H1 (cell line): ENCODE data around the gene OTX2. TPM values are rescaled to one million over a fixed set of nuclear protein-coding genes. Genes with fewer than 3 reads are reported as not detected.

ENCODE experiments used
- CTCF ChIA-PET: fragments of 300-600 bp; sonication (Branson Sonifier 250); formaldehyde crosslinking; loops from one replicate; lab custom pipeline; 2021; ENCODE audit not compliant: partially characterized antibody; lab: Charles Lee
- POLR2A ChIA-PET: fragments of 300-600 bp; sonication (Branson Sonifier 250); formaldehyde crosslinking; loops from one replicate; lab custom pipeline; 2021; ENCODE audit warnings: inconsistent platforms; ENCODE audit not compliant: partially characterized antibody; lab: Charles Lee
- DNase-seq, 2 experiments: peaks; one replicate each; pipeline versions ENCODE4 v3.0.0 to v3.0.0-alpha.2; 2010 to 2022; ENCODE audit warnings: low spot score in 2 of 2, low read depth in 1 of 2, mixed read lengths in 1 of 2
- FAIRE-seq: peaks from 2 replicates; lab custom pipeline; 2011; peaks lifted over from hg19 to GRCh38; lab: Jason Lieb, UNC
- H2AFZ ChIP-seq: 2 replicates; pipeline ENCODE4 v1.8.1; 2012; ENCODE audit warnings: low read length, inconsistent platforms
- H2AK5ac ChIP-seq: 2 replicates; pipeline ENCODE4 v1.6.1; 2013; ENCODE audit warnings: low read depth, low read length
- H2BK120ac ChIP-seq: replicated peaks from 2 replicates; pipeline ENCODE3; 2013; ENCODE audit warnings: low read depth, low read length, inconsistent platforms
- H2BK12ac ChIP-seq: 2 replicates; pipeline ENCODE4 v1.6.1; 2013; ENCODE audit warnings: low read depth, low read length
- H2BK15ac ChIP-seq: 2 replicates; pipeline ENCODE4 v1.6.1; 2013; ENCODE audit warnings: low read length
- H2BK20ac ChIP-seq: 2 replicates; pipeline ENCODE4 v1.6.1; 2013; ENCODE audit warnings: low read length
- H2BK5ac ChIP-seq: 2 replicates; pipeline ENCODE4 v1.6.1; 2013; ENCODE audit warnings: low read depth, low read length
- H3K14ac ChIP-seq: 2 replicates; pipeline ENCODE4 v1.6.1; 2013; ENCODE audit warnings: inconsistent platforms; ENCODE audit not compliant: insufficient read length
- H3K18ac ChIP-seq: 2 replicates; pipeline ENCODE4 v1.6.1; 2013; ENCODE audit warnings: low read length; ENCODE audit errors: extremely low read depth
- H3K23ac ChIP-seq: 2 replicates; pipeline ENCODE4 v1.6.1; 2013; ENCODE audit warnings: inconsistent platforms; ENCODE audit not compliant: insufficient read length
- H3K23me2 ChIP-seq: 2 replicates; pipeline ENCODE4 v1.6.1; 2013; ENCODE audit warnings: low read depth, low read length
- H3K27ac ChIP-seq: 2 replicates; pipeline ENCODE4 v1.6.1; 2011; ENCODE audit warnings: low read depth, low read length, inconsistent platforms
- H3K27me3 ChIP-seq, 4 experiments: replicated peaks in 1 of 4; 1 replicate in 1 of 4; 2 replicates in 3 of 4; pipeline versions ENCODE4 v1.6.1 to v1.8.1; 2011 to 2013; ENCODE audit warnings: low read length in 3 of 4, mild to moderate bottlenecking in 3 of 4, inconsistent platforms in 2 of 4, mixed read lengths in 2 of 4, moderate library complexity in 1 of 4; ENCODE audit not compliant: control insufficient read depth in 3 of 4, insufficient read depth in 3 of 4; ENCODE audit errors: extremely low read depth in 1 of 4
- H3K36me3 ChIP-seq, 4 experiments: 2 replicates each; pipeline versions ENCODE4 v1.6.1 to v1.8.1; 2011 to 2013; ENCODE audit warnings: mild to moderate bottlenecking in 4 of 4, low read length in 3 of 4, moderate library complexity in 2 of 4, control low read depth in 1 of 4, inconsistent platforms in 1 of 4; ENCODE audit not compliant: insufficient read depth in 4 of 4, control insufficient read depth in 2 of 4
- H3K4ac ChIP-seq: replicated peaks from 2 replicates; pipeline ENCODE3; 2013; ENCODE audit warnings: low read length, low read depth, mixed read lengths, inconsistent platforms; ENCODE audit not compliant: insufficient read length
- H3K4me1 ChIP-seq, 4 experiments: replicated peaks in 1 of 4; 1 replicate in 1 of 4; 2 replicates in 3 of 4; pipeline versions ENCODE4 v1.6.1 to v1.8.1; 2011 to 2013; ENCODE audit warnings: low read length in 3 of 4, inconsistent platforms in 2 of 4, mixed read lengths in 1 of 4; ENCODE audit not compliant: insufficient read depth in 4 of 4, control insufficient read depth in 3 of 4
- H3K4me2 ChIP-seq, 2 experiments: 2 replicates each; pipeline versions ENCODE4 v1.6.1 to v1.8.1; 2011 to 2013; ENCODE audit warnings: low read depth in 2 of 2, low read length in 2 of 2, control low read depth in 1 of 2, inconsistent platforms in 1 of 2, mild to moderate bottlenecking in 1 of 2; ENCODE audit not compliant: insufficient read depth in 1 of 2
- H3K4me3 ChIP-seq, 4 experiments: fragments of 200-600, 300-600 bp in 1 of 4; sonication (generic), shearing (Covaris generic), sonication (Bioruptor Twin) in 1 of 4; 2 replicates each; pipeline versions ENCODE4 v1.5.1 to v1.8.1; 2011 to 2016; ENCODE audit warnings: low read length in 4 of 4, low read depth in 3 of 4, control low read depth in 2 of 4, inconsistent platforms in 2 of 4, mild to moderate bottlenecking in 2 of 4, mixed read lengths in 1 of 4, moderate library complexity in 1 of 4; ENCODE audit not compliant: insufficient read depth in 2 of 4; ENCODE audit errors: extremely low read depth in 1 of 4
- H3K56ac ChIP-seq: replicated peaks from 2 replicates; pipeline ENCODE3; 2013; ENCODE audit warnings: low read depth, mild to moderate bottlenecking, mixed read lengths, low read length, inconsistent platforms; ENCODE audit not compliant: insufficient read length
- H3K79me1 ChIP-seq: 2 replicates; pipeline ENCODE4 v1.6.1; 2013; ENCODE audit warnings: low read depth, low read length, control low read depth
- H3K79me2 ChIP-seq, 2 experiments: 2 replicates each; pipeline versions ENCODE4 v1.6.1 to v1.8.1; 2012 to 2013; ENCODE audit warnings: low read length in 2 of 2, mild to moderate bottlenecking in 2 of 2, inconsistent platforms in 1 of 2; ENCODE audit not compliant: insufficient read depth in 2 of 2, control insufficient read depth in 1 of 2
- H3K9ac ChIP-seq, 4 experiments: replicated peaks in 1 of 4; 1 replicate in 1 of 4; 2 replicates in 3 of 4; pipeline versions ENCODE4 v1.6.1 to v1.8.1; 2011 to 2013; ENCODE audit warnings: low read depth in 3 of 4, low read length in 3 of 4, control low read depth in 2 of 4, mild to moderate bottlenecking in 2 of 4, moderate library complexity in 2 of 4, inconsistent platforms in 1 of 4; ENCODE audit errors: extremely low read depth in 1 of 4
- H3K9me3 ChIP-seq, 2 experiments: 2 replicates each; pipeline versions ENCODE4 v1.6.1 to v1.8.1; 2012 to 2013; ENCODE audit warnings: mild to moderate bottlenecking in 2 of 2, moderate library complexity in 2 of 2, control low read depth in 1 of 2, inconsistent platforms in 1 of 2, low read depth in 1 of 2, low read length in 1 of 2, mixed read lengths in 1 of 2; ENCODE audit not compliant: insufficient read depth in 2 of 2
- H4K20me1 ChIP-seq, 2 experiments: replicated peaks in 1 of 2; 2 replicates each; pipeline versions ENCODE3 to v1.8.1; 2011 to 2013; ENCODE audit warnings: inconsistent platforms in 2 of 2, low read length in 2 of 2, mild to moderate bottlenecking in 1 of 2; ENCODE audit not compliant: insufficient read depth in 2 of 2, control insufficient read depth in 1 of 2
- H4K5ac ChIP-seq: 2 replicates; pipeline ENCODE4 v1.6.1; 2013; ENCODE audit warnings: low read length, low read depth, mixed read lengths, inconsistent platforms; ENCODE audit not compliant: insufficient read length
- H4K8ac ChIP-seq: 2 replicates; pipeline ENCODE4 v1.8.0; 2013; ENCODE audit warnings: mild to moderate bottlenecking, moderate library complexity, low read length, inconsistent platforms; ENCODE audit not compliant: insufficient read depth; ENCODE audit errors: extremely low read depth
- H4K91ac ChIP-seq: replicated peaks from 2 replicates; pipeline ENCODE3; 2013; ENCODE audit warnings: low read length, mixed read lengths, inconsistent platforms; ENCODE audit not compliant: insufficient read length
- BCL11A ChIP-seq, 2 experiments: IDR thresholded peaks; one replicate each; pipeline ENCODE4 v1.6.1; 2011; ENCODE audit warnings: low read depth in 2 of 2, low read length in 2 of 2, mild to moderate bottlenecking in 2 of 2
- CREB1 ChIP-seq: IDR thresholded peaks from 2 replicates; pipeline ENCODE4 v1.6.1; 2012; ENCODE audit warnings: inconsistent platforms
- HDAC2 ChIP-seq, 2 experiments: fragments of 300-600 bp in 1 of 2; sonication (generic) in 1 of 2; IDR thresholded peaks; 2 replicates each; pipeline ENCODE4 v1.6.1; 2011 to 2012; ENCODE audit warnings: low read depth in 2 of 2, low read length in 2 of 2, mild to moderate bottlenecking in 2 of 2, moderate library complexity in 2 of 2, borderline replicate concordance in 1 of 2, inconsistent platforms in 1 of 2
- MAX ChIP-seq: IDR thresholded peaks from 2 replicates; pipeline ENCODE4 v1.6.1; 2012; ENCODE audit warnings: inconsistent platforms
- POLR2AphosphoS5 ChIP-seq: IDR thresholded peaks from 2 replicates; pipeline ENCODE4 v1.6.1; 2011; ENCODE audit warnings: low read depth, low read length
- SAP30 ChIP-seq: fragments of 300-600 bp; sonication (generic); IDR thresholded peaks from 2 replicates; pipeline ENCODE4 v1.7.1; 2012; ENCODE audit warnings: low read length, moderate library complexity, mild to moderate bottlenecking, inconsistent platforms; ENCODE audit not compliant: insufficient read depth, insufficient replicate concordance
- WGBS, 2 experiments: shearing (Covaris generic) in 1 of 2; methylation state at CpG; one replicate each; pipeline versions ENCODE4 v1.1.6 to v1.1.7; 2013 to 2015; ENCODE audit warnings: low lambda C conversion rate in 2 of 2, mixed read lengths in 2 of 2, inconsistent platforms in 1 of 2, low coverage in 1 of 2, missing lambda C conversion rate in 1 of 2; ENCODE audit not compliant: insufficient replicate concordance in 2 of 2, insufficient coverage in 1 of 2, insufficient read length in 1 of 2; ENCODE audit errors: extremely low coverage in 1 of 2, missing lambda C conversion rate in 1 of 2; 5-methylcytosine and 5-hydroxymethylcytosine counted together
- polyA plus RNA-seq, 7 experiments: library from polyadenylated mRNA; depleted of rRNA in 3 of 7; stranded (reverse) in 5 of 7; unstranded in 2 of 7; fragments of >200 nt in 5 of 7; fragments of 200-250 nt in 2 of 7; gene quantifications; 1 replicate in 5 of 7; 2 replicates in 1 of 7; 4 replicates in 1 of 7; pipeline versions ENCODE4 v1.2.1 to v1.2.3, GENCODE V29; 2011 to 2013; ENCODE audit warnings: missing spikeins in 2 of 7, mixed read lengths in 2 of 7
- total RNA-seq: library from RNA; stranded (reverse); fragmentation: NEBNext Ultra II Directional; extraction: Animal tissue kit (Norgen Biotek cat#: 25700); gene quantifications from 2 replicates; pipeline ENCODE4 v1.2.1, GENCODE V29; 2021
- TF ChIP-seq, protein P1 (sequence below), 3 experiments: IDR thresholded peaks; 1 replicate in 2 of 3; 2 replicates in 1 of 3; pipeline versions ENCODE4 v1.5.1 to v1.6.1; 2011; ENCODE audit warnings: low read length in 3 of 3, mild to moderate bottlenecking in 3 of 3, inconsistent platforms in 2 of 3, low read depth in 1 of 3, moderate library complexity in 1 of 3; ENCODE audit not compliant: insufficient read depth in 1 of 3; ENCODE audit errors: control extremely low read depth in 1 of 3

The OTX2 gene
- total and polyA plus RNA-seq, 2 of the 8 experiments (the other 6 are each of a cell fraction or from before 2014, with no cell fraction given) = 33.9 to 155 TPM

DNA sequence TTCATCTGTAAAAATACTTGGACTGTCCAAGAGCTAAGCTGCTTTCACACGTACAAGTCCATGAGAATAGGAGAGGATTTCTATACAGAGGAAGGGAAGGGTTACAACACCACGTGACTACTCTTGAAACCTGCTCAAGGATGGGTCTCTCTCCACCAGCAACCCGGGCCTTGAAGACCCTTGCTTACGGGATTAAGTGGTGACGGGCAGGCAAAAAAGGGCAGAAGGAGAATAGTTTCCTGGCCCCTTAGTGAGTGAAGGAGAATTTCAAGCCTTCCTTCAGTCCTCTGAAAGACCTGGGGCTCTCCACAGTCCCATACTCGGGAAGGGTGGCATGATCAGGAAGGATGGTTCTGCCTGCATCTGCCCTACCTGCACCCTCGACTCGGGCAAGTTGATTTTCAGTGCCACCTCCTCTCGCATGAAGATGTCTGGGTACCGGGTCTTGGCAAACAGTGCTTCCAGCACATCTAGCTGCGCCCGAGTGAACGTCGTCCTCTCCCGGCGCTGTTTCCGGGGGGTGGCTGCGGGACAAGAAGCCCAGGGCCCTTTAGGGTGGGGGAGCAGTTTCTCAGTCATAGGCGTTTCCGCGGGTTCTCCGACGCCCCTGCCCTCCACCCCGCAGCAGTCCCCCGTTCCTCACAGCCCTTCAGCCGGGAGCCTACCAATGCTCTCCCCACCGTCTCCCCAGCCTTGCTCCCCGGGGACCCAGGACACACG, 6.3 kb downstream of the OTX2 start:
- peaks cover 2 to 35% (median 20%) of the 10 kb centered on the region in 4 experiments for H3K27me3 ChIP-seq
- POLR2A ChIA-PET = interaction anchor here (0.9 to 8.7 kb wide), 14 partner anchors 9 to 379 kb away, joined by 3 to 71 read pairs (median 4); no protein-coding TSS in a partner anchor
- TF ChIP-seq CREB1 (peak; percentile 44; the same call in 1 of the 2 replicates), BCL11A (IDR thresholded peaks at IDR 0.05; ENCODE audit: low read depth in 2 of 2, low read length in 2 of 2) (no peak), MAX (no peak; the same call in 1 of the 2 replicates), SAP30 (no peak), POLR2AphosphoS5 (peak; percentile 16; the same call in 1 of the 2 replicates), HDAC2 (IDR thresholded peaks at IDR 0.05; ENCODE audit: borderline replicate concordance in 1 of 2, low read depth in 2 of 2, low read length in 2 of 2) (no peak)
- TF ChIP-seq, protein P1, sequence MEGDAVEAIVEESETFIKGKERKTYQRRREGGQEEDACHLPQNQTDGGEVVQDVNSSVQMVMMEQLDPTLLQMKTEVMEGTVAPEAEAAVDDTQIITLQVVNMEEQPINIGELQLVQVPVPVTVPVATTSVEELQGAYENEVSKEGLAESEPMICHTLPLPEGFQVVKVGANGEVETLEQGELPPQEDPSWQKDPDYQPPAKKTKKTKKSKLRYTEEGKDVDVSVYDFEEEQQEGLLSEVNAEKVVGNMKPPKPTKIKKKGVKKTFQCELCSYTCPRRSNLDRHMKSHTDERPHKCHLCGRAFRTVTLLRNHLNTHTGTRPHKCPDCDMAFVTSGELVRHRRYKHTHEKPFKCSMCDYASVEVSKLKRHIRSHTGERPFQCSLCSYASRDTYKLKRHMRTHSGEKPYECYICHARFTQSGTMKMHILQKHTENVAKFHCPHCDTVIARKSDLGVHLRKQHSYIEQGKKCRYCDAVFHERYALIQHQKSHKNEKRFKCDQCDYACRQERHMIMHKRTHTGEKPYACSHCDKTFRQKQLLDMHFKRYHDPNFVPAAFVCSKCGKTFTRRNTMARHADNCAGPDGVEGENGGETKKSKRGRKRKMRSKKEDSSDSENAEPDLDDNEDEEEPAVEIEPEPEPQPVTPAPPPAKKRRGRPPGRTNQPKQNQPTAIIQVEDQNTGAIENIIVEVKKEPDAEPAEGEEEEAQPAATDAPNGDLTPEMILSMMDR (IDR thresholded peaks at IDR 0.05; ENCODE audit: control extremely low read depth in 1 of 3, insufficient read depth in 1 of 3, low read depth in 1 of 3, low read length in 3 of 3) = no peak

More for the DNA sequence above, 6.3 kb downstream of the OTX2 start:
- Histone ChIP-seq H3K56ac (no peak overlapping the region), H4K20me1 (peaks cover 15 to 28% of the 10 kb centered on the region in 2 experiments), H2AK5ac (no peak overlapping the region), H3K79me1 (peaks cover 8% of the 10 kb centered on the region; the same call in 1 of the 2 replicates), H2BK20ac (peak overlapping the region; percentile 26; the same call in 1 of the 2 replicates), H2BK120ac (no peak overlapping the region), H2BK12ac (peak overlapping the region; percentile 69; the same call in 1 of the 2 replicates), H4K8ac (no peak overlapping the region), H3K9ac (peak overlapping the region; percentile 55 to 79 (median 75); a peak in 6 of 7 replicates), H3K4me2 (peak overlapping the region; percentile 87 to 91), H3K27ac (no peak overlapping the region), H4K5ac (peak overlapping the region; percentile 11), H3K23me2 (peaks cover 30% of the 10 kb centered on the region), H3K18ac (peak overlapping the region; percentile 0; the same call in 1 of the 2 replicates), H3K4ac (no peak overlapping the region), H3K23ac (no peak overlapping the region), H3K36me3 (peaks cover 28 to 57% (median 35%) of the 10 kb centered on the region in 4 experiments), H3K4me3 (peak overlapping the region; percentile 83 to 97 (median 88)), H3K9me3 (no peaks in the 10 kb centered on the region), H4K91ac (no peak overlapping the region), H3K4me1 (peaks cover 6 to 26% (median 18%) of the 10 kb centered on the region in 4 experiments; a peak in 6 of 7 replicates), H2AFZ (no peak overlapping the region), H2BK15ac (no peak overlapping the region), H3K14ac (no peak overlapping the region), H3K79me2 (peaks cover 22 to 64% of the 10 kb centered on the region in 2 experiments), H2BK5ac (peak overlapping the region; percentile 61; the same call in 1 of the 2 replicates)
- CTCF ChIA-PET = interaction anchor here (1.1 to 2.5 kb wide), 4 partner anchors 13 to 248 kb away, joined by 3 to 8 read pairs (median 6); no protein-coding TSS in a partner anchor
- FAIRE-seq (no peak), DNase-seq (peak in 1 of 2 experiments; percentile 53)
- WGBS, 2 experiments = 6% methylated on average over 29 of the region's 29 CpGs; no CpG with 5 or more reads in 1 of the 2 experiments
